Activated naive CD4-positive, alpha-beta T cell treated with anti-CD3 and anti-CD28 coated beads, Interleukin-2, amount 50 U/mL, for 24 hours (primary cell): ENCODE measurements around the gene RHPN2.
A peak's percentile ranks its signal among the peaks of the same experiment; 100 is the strongest.

Source experiments
- H3K27ac Mint-ChIP-seq: one replicate; pipeline ENCODE4 v1.8.0; 2021; ENCODE audit warnings: mild to moderate bottlenecking, mixed read lengths
- H3K27me3 Mint-ChIP-seq: one replicate; pipeline ENCODE4 v1.8.0; 2021; ENCODE audit warnings: mixed read lengths
- H3K36me3 Mint-ChIP-seq: one replicate; pipeline ENCODE4 v1.8.0; 2021; ENCODE audit warnings: mixed read lengths
- H3K4me1 Mint-ChIP-seq: one replicate; pipeline ENCODE4 v1.8.0; 2021; ENCODE audit warnings: mixed read lengths
- H3K4me3 Mint-ChIP-seq: one replicate; pipeline ENCODE4 v1.8.0; 2021; ENCODE audit warnings: mild to moderate bottlenecking, mixed read lengths
- H3K9me3 Mint-ChIP-seq: one replicate; pipeline ENCODE4 v1.8.0; 2021; ENCODE audit warnings: mixed read lengths

RHPN2 gene

GRCh38 chr19:33064792-33065550 is at the start of gene RHPN2:
Gene RHPN2 (minus strand): TSS chr19:33064888. CDS start chr19:33064852, 36 bp downstream.
- peak within 1 kb of the TSS; percentile 68 for H3K4me3 Mint-ChIP-seq
- H3K9me3 Mint-ChIP-seq = no peaks in the 10 kb centered on the region
- H3K4me1 Mint-ChIP-seq = no peaks in the 10 kb centered on the region
- H3K27me3 Mint-ChIP-seq = peaks cover 11% of the 10 kb centered on the region
- H3K36me3 Mint-ChIP-seq = no peaks in the 10 kb centered on the region
- no peak within 1 kb of the TSS for H3K27ac Mint-ChIP-seq

GRCh38 chr19:33114312-33114711 is 49.6 kb upstream of the RHPN2 start:
- Mint-ChIP-seq H3K9me3 (no peaks in the 10 kb centered on the region), H3K27me3 (no peaks in the 10 kb centered on the region), H3K4me3 (no peak overlapping the region), H3K36me3 (peaks cover 20% of the 10 kb centered on the region), H3K27ac (no peak overlapping the region), H3K4me1 (no peaks in the 10 kb centered on the region)

GRCh38 chr19:33111587-33111986 is 46.9 kb upstream of the RHPN2 start:
- no peaks in the 10 kb centered on the region for H3K27me3 Mint-ChIP-seq
- H3K4me1 Mint-ChIP-seq = no peaks in the 10 kb centered on the region
- H3K9me3 Mint-ChIP-seq = no peaks in the 10 kb centered on the region
- H3K4me3 Mint-ChIP-seq = no peak overlapping the region
- H3K27ac Mint-ChIP-seq = no peak overlapping the region
- peaks cover 14% of the 10 kb centered on the region for H3K36me3 Mint-ChIP-seq

GRCh38 chr19:33110137-33110910 is 45.6 kb upstream of the RHPN2 start:
- Mint-ChIP-seq H3K36me3 (peaks cover 8% of the 10 kb centered on the region), H3K27me3 (no peaks in the 10 kb centered on the region), H3K27ac (no peak overlapping the region)

GRCh38 chr19:33108161-33108560 is 43.5 kb upstream of the RHPN2 start:
- no peaks in the 10 kb centered on the region for H3K27me3 Mint-ChIP-seq
- no peaks in the 10 kb centered on the region for H3K9me3 Mint-ChIP-seq
- H3K4me3 Mint-ChIP-seq = no peak overlapping the region
- H3K4me1 Mint-ChIP-seq = no peaks in the 10 kb centered on the region
- H3K27ac Mint-ChIP-seq = no peak overlapping the region
- H3K36me3 Mint-ChIP-seq = peaks cover 8% of the 10 kb centered on the region

More at GRCh38 chr19:33110137-33110910, 45.6 kb upstream of the RHPN2 start:
- no peak overlapping the region for H3K4me3 Mint-ChIP-seq
- no peaks in the 10 kb centered on the region for H3K4me1 Mint-ChIP-seq
- no peaks in the 10 kb centered on the region for H3K9me3 Mint-ChIP-seq

GRCh38 chr19:33102893-33103292 is 38.2 kb upstream of the RHPN2 start:
- no peaks in the 10 kb centered on the region for H3K27me3 Mint-ChIP-seq
- no peak overlapping the region for H3K27ac Mint-ChIP-seq
- H3K9me3 Mint-ChIP-seq = no peaks in the 10 kb centered on the region
- H3K36me3 Mint-ChIP-seq = peaks cover 14% of the 10 kb centered on the region
- no peak overlapping the region for H3K4me3 Mint-ChIP-seq
- no peaks in the 10 kb centered on the region for H3K4me1 Mint-ChIP-seq

- Mint-ChIP-seq H3K36me3 (peaks cover 23% of the 10 kb centered on the region), H3K9me3 (no peaks in the 10 kb centered on the region), H3K27ac (peak overlapping the region; percentile 36), H3K4me3 (no peak overlapping the region), H3K4me1 (peaks cover 6% of the 10 kb centered on the region), H3K27me3 (no peaks in the 10 kb centered on the region)
These were observed 36.4 kb upstream of the RHPN2 start for GRCh38 chr19:33100894-33101644.

- peaks cover 26% of the 10 kb centered on the region for H3K36me3 Mint-ChIP-seq
- no peaks in the 10 kb centered on the region for H3K27me3 Mint-ChIP-seq
- H3K27ac Mint-ChIP-seq = no peak overlapping the region
- H3K4me3 Mint-ChIP-seq = no peak overlapping the region
- peaks cover 6% of the 10 kb centered on the region for H3K4me1 Mint-ChIP-seq
- no peaks in the 10 kb centered on the region for H3K9me3 Mint-ChIP-seq
These were observed 33.4 kb upstream of the RHPN2 start for GRCh38 chr19:33098055-33098534.

GRCh38 chr19:33096005-33096404 is 31.3 kb upstream of the RHPN2 start:
- no peaks in the 10 kb centered on the region for H3K27me3 Mint-ChIP-seq
- H3K9me3 Mint-ChIP-seq = no peaks in the 10 kb centered on the region
- H3K4me1 Mint-ChIP-seq = peaks cover 6% of the 10 kb centered on the region
- H3K4me3 Mint-ChIP-seq = no peak overlapping the region
- peaks cover 20% of the 10 kb centered on the region for H3K36me3 Mint-ChIP-seq
- no peak overlapping the region for H3K27ac Mint-ChIP-seq

GRCh38 chr19:33094436-33095067 is 29.9 kb upstream of the RHPN2 start:
- no peak overlapping the region for H3K27ac Mint-ChIP-seq
- H3K4me1 Mint-ChIP-seq = peaks cover 6% of the 10 kb centered on the region
- H3K9me3 Mint-ChIP-seq = no peaks in the 10 kb centered on the region
- H3K27me3 Mint-ChIP-seq = no peaks in the 10 kb centered on the region
- H3K36me3 Mint-ChIP-seq = peaks cover 24% of the 10 kb centered on the region
- no peak overlapping the region for H3K4me3 Mint-ChIP-seq

GRCh38 chr19:33093420-33094210 is 28.9 kb upstream of the RHPN2 start:
- Mint-ChIP-seq H3K36me3 (peaks cover 24% of the 10 kb centered on the region), H3K27me3 (no peaks in the 10 kb centered on the region), H3K4me3 (no peak overlapping the region), H3K27ac (no peak overlapping the region), H3K9me3 (no peaks in the 10 kb centered on the region), H3K4me1 (peaks cover 10% of the 10 kb centered on the region)

GRCh38 chr19:33090179-33090578 is 25.5 kb upstream of the RHPN2 start:
- Mint-ChIP-seq H3K36me3 (peaks cover 10% of the 10 kb centered on the region), H3K27me3 (no peaks in the 10 kb centered on the region), H3K4me3 (no peak overlapping the region), H3K27ac (no peak overlapping the region), H3K4me1 (peaks cover 9% of the 10 kb centered on the region), H3K9me3 (no peaks in the 10 kb centered on the region)

- no peak overlapping the region for H3K4me3 Mint-ChIP-seq
- peaks cover 19% of the 10 kb centered on the region for H3K4me1 Mint-ChIP-seq
- no peaks in the 10 kb centered on the region for H3K9me3 Mint-ChIP-seq
- no peaks in the 10 kb centered on the region for H3K27me3 Mint-ChIP-seq
- H3K36me3 Mint-ChIP-seq = peaks cover 10% of the 10 kb centered on the region
- H3K27ac Mint-ChIP-seq = no peak overlapping the region
These were observed 24.3 kb upstream of the RHPN2 start for GRCh38 chr19:33089010-33089409.

GRCh38 chr19:33086955-33087354 is 22.3 kb upstream of the RHPN2 start:
- Mint-ChIP-seq H3K36me3 (peaks cover 9% of the 10 kb centered on the region), H3K27me3 (no peaks in the 10 kb centered on the region), H3K9me3 (no peaks in the 10 kb centered on the region), H3K4me3 (no peak overlapping the region), H3K4me1 (peaks cover 27% of the 10 kb centered on the region), H3K27ac (no peak overlapping the region)
